ENCODE results near the gene IL4I1.

DNA sequence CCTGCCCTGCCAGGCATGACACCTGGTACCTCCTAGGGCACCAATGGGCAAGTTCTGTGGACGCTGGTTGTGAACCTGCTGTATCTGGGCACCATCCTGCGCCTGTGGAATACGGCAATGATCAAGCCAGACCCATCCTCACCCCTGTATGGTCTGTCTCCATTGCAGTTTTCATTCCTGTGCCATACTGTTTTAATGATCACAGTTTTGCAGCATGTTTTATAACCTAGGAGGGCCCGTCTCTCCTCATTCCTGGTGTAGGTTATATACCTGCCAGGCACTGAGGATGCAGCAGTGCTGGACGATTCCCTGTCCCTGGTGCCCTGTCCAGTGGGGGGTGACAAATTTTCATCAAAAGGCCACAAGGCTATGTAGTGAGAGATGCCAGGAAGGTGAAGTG lies 13.6 kb downstream of the IL4I1 start:
- no peak for TF ChIP-seq TAF1 (IDR thresholded peaks at IDR 0.05; ENCODE audit: low read depth, low read length)
- TF ChIP-seq SPI1 (IDR thresholded peaks at IDR 0.05; ENCODE audit: low read depth, low read length): no peak
- TF ChIP-seq POLR2AphosphoS5 (IDR thresholded peaks at IDR 0.05; ENCODE audit: low read depth, low read length): no peak
- no peak for TF ChIP-seq POLR2A (IDR thresholded peaks at IDR 0.05; ENCODE audit: low read depth, low read length)
- no peak for TF ChIP-seq PAX5 (IDR thresholded peaks at IDR 0.05; ENCODE audit: insufficient read depth, low read length, severe bottlenecking)
- no peak for TF ChIP-seq POU2F2 (IDR thresholded peaks at IDR 0.05; ENCODE audit: low read depth, low read length)
